GM10266 (cell line): ENCODE measurements around the gene DOCK8.

Experiments
- DNase-seq: peaks from one replicate; pipeline ENCODE4 v3.0.0; 2012; ENCODE audit errors: extremely low spot score
- CTCF ChIP-seq: IDR thresholded peaks from 2 replicates; pipeline ENCODE4 v1.5.1; 2012; ENCODE audit warnings: mild to moderate bottlenecking, low read depth; ENCODE audit not compliant: control insufficient read depth, insufficient read depth; ENCODE audit errors: missing control alignments

DOCK8 gene

GRCh38 chr9:304519-305185 lies 90.0 kb downstream of the DOCK8 start:
- no peak for TF ChIP-seq CTCF
- no peak for DNase-seq

GRCh38 chr9:306907-307306 lies 92.2 kb downstream of the DOCK8 start:
- TF ChIP-seq CTCF: peak; percentile 42
- DNase-seq: peak; percentile 8

- no peak for DNase-seq
- TF ChIP-seq CTCF: no peak
Measured at GRCh38 chr9:311841-312240, 97.2 kb downstream of the DOCK8 start.

GRCh38 chr9:312596-313320 lies 98.1 kb downstream of the DOCK8 start:
- no peak for TF ChIP-seq CTCF
- DNase-seq: no peak

GRCh38 chr9:316382-316965 lies 101.8 kb downstream of the DOCK8 start:
- no peak for DNase-seq
- no peak for TF ChIP-seq CTCF

- DNase-seq: no peak
Measured at GRCh38 chr9:318646-319045, 104.0 kb downstream of the DOCK8 start.

More at GRCh38 chr9:318646-319045, 104.0 kb downstream of the DOCK8 start:
- no peak for TF ChIP-seq CTCF
